H9 (cell line): ENCODE results near the gene RASA3. TPM values are rescaled to one million over a fixed set of nuclear protein-coding genes. Genes with fewer than 3 reads are reported as not detected.

Experiments used
- DNase-seq: peaks from one replicate; pipeline ENCODE4 v3.0.0-alpha.2; 2017
- H2AFZ ChIP-seq: one replicate; pipeline ENCODE4 v1.6.1; 2013; ENCODE audit warnings: mild to moderate bottlenecking, low read length, control low read depth, moderate library complexity
- H2AK5ac ChIP-seq: 2 replicates; pipeline ENCODE4 v1.6.1; 2013; ENCODE audit warnings: low read length, control low read depth, mixed read lengths; ENCODE audit not compliant: insufficient read length
- H2BK120ac ChIP-seq: one replicate; pipeline ENCODE4 v1.6.1; 2013; ENCODE audit warnings: low read depth, mild to moderate bottlenecking, low read length, control low read depth, inconsistent platforms; ENCODE audit not compliant: poor library complexity, severe bottlenecking
- H2BK12ac ChIP-seq: 2 replicates; pipeline ENCODE4 v1.6.1; 2013; ENCODE audit warnings: low read length, control low read depth, mixed read lengths, low read depth; ENCODE audit not compliant: insufficient read length
- H2BK15ac ChIP-seq: 2 replicates; pipeline ENCODE4 v1.6.1; 2013; ENCODE audit warnings: low read depth, low read length, control low read depth
- H2BK20ac ChIP-seq: one replicate; pipeline ENCODE4 v1.6.1; 2013; ENCODE audit warnings: low read depth, mild to moderate bottlenecking, low read length, control low read depth, inconsistent platforms; ENCODE audit not compliant: poor library complexity, severe bottlenecking
- H2BK5ac ChIP-seq: 2 replicates; pipeline ENCODE4 v1.6.1; 2013; ENCODE audit warnings: low read length, control low read depth, mixed read lengths; ENCODE audit not compliant: insufficient read length
- H3K14ac ChIP-seq: 2 replicates; pipeline ENCODE4 v1.6.1; 2013; ENCODE audit warnings: low read length, control low read depth; ENCODE audit not compliant: insufficient read depth
- H3K18ac ChIP-seq: 2 replicates; pipeline ENCODE4 v1.6.1; 2013; ENCODE audit warnings: low read depth, mild to moderate bottlenecking, mixed read lengths, low read length, control low read depth; ENCODE audit not compliant: insufficient read length
- H3K23ac ChIP-seq: 2 replicates; pipeline ENCODE4 v1.6.1; 2013; ENCODE audit warnings: low read length, control low read depth, mixed read lengths, low read depth; ENCODE audit not compliant: insufficient read length
- H3K23me2 ChIP-seq: 2 replicates; pipeline ENCODE4 v1.6.1; 2013; ENCODE audit warnings: low read depth, mild to moderate bottlenecking, mixed read lengths, low read length, control low read depth; ENCODE audit not compliant: insufficient read length, poor library complexity, severe bottlenecking
- H3K27ac ChIP-seq: 2 replicates; pipeline ENCODE4 v1.5.1; 2013; ENCODE audit warnings: low read length, control low read depth, mixed read lengths, low read depth; ENCODE audit not compliant: insufficient read length
- H3K27me3 ChIP-seq: 2 replicates; pipeline ENCODE4 v1.6.1; 2013; ENCODE audit warnings: low read length, control low read depth, inconsistent platforms; ENCODE audit not compliant: insufficient read depth
- H3K4ac ChIP-seq: 2 replicates; pipeline ENCODE4 v1.6.1; 2013; ENCODE audit warnings: low read depth, mild to moderate bottlenecking, control low read depth, inconsistent platforms, low read length, moderate library complexity
- H3K4me1 ChIP-seq: 2 replicates; pipeline ENCODE4 v1.6.1; 2013; ENCODE audit warnings: low read length, control low read depth, inconsistent platforms; ENCODE audit not compliant: insufficient read depth
- H3K4me2 ChIP-seq: 2 replicates; pipeline ENCODE4 v1.6.1; 2013; ENCODE audit warnings: low read length, control low read depth, mixed read lengths; ENCODE audit not compliant: insufficient read length, insufficient read depth
- H3K56ac ChIP-seq: 2 replicates; pipeline ENCODE4 v1.6.1; 2013; ENCODE audit warnings: low read depth, mild to moderate bottlenecking, mixed read lengths, low read length, control low read depth; ENCODE audit not compliant: insufficient read length
- H3K79me1 ChIP-seq: 2 replicates; pipeline ENCODE4 v1.6.1; 2013; ENCODE audit warnings: low read depth, mild to moderate bottlenecking, moderate library complexity, low read length, control low read depth, inconsistent platforms; ENCODE audit not compliant: insufficient read depth, poor library complexity, severe bottlenecking
- H3K79me2 ChIP-seq: 2 replicates; pipeline ENCODE4 v1.6.1; 2013; ENCODE audit warnings: low read length, control low read depth, inconsistent platforms; ENCODE audit not compliant: insufficient read depth
- H3K9ac ChIP-seq: 2 replicates; pipeline ENCODE4 v1.6.1; 2013; ENCODE audit warnings: low read length, control low read depth, mixed read lengths; ENCODE audit not compliant: insufficient read length; ENCODE audit errors: extremely low read depth
- H3K9me3 ChIP-seq: one replicate; pipeline ENCODE4 v1.6.1; 2013; ENCODE audit warnings: low read depth, low read length, inconsistent platforms; ENCODE audit not compliant: control insufficient read depth
- H3T11ph ChIP-seq: one replicate; pipeline ENCODE4 v1.6.1; 2013; ENCODE audit warnings: mild to moderate bottlenecking, low read length, control low read depth, inconsistent platforms
- H4K20me1 ChIP-seq: one replicate; pipeline ENCODE4 v1.6.1; 2013; ENCODE audit not compliant: control insufficient read depth, insufficient read length, insufficient read depth
- H4K5ac ChIP-seq: 2 replicates; pipeline ENCODE4 v1.6.1; 2013; ENCODE audit warnings: low read depth, mild to moderate bottlenecking, mixed read lengths, low read length, control low read depth; ENCODE audit not compliant: insufficient read length
- H4K8ac ChIP-seq: replicated peaks from 2 replicates; pipeline ENCODE4 v1.6.1; 2013; ENCODE audit warnings: low read length, control low read depth, mixed read lengths, low read depth; ENCODE audit not compliant: insufficient read length
- H4K91ac ChIP-seq: 2 replicates; pipeline ENCODE4 v1.6.1; 2013; ENCODE audit warnings: low read depth, mild to moderate bottlenecking, moderate library complexity, mixed read lengths, low read length, control low read depth; ENCODE audit not compliant: insufficient read length
- H3K27ac Mint-ChIP-seq, 3 experiments: 2 replicates in 2 of 3; 3 replicates in 1 of 3; pipeline ENCODE4 v1.8.0; 2020 to 2021; ENCODE audit warnings: mixed read lengths in 3 of 3, mild to moderate bottlenecking in 1 of 3, moderate library complexity in 1 of 3
- H3K27me3 Mint-ChIP-seq: 2 replicates; pipeline ENCODE4 v1.8.0; 2021; ENCODE audit warnings: low read depth, mild to moderate bottlenecking, moderate library complexity, mixed read lengths
- H3K36me3 Mint-ChIP-seq, 3 experiments: 2 replicates in 2 of 3; 3 replicates in 1 of 3; pipeline ENCODE4 v1.8.0; 2020 to 2021; ENCODE audit warnings: low read depth in 3 of 3, mixed read lengths in 3 of 3; ENCODE audit not compliant: insufficient read depth in 1 of 3
- H3K4me1 Mint-ChIP-seq, 2 experiments: 2 replicates each; pipeline ENCODE4 v1.8.0; 2020; ENCODE audit warnings: mixed read lengths in 2 of 2
- H3K4me3 Mint-ChIP-seq, 2 experiments: 2 replicates in 1 of 2; 3 replicates in 1 of 2; pipeline ENCODE4 v1.8.0; 2020 to 2021; ENCODE audit warnings: mild to moderate bottlenecking in 2 of 2, mixed read lengths in 2 of 2, moderate library complexity in 1 of 2
- H3K9me3 Mint-ChIP-seq, 2 experiments: 2 replicates in 1 of 2; 3 replicates in 1 of 2; pipeline ENCODE4 v1.8.0; 2020; ENCODE audit warnings: mild to moderate bottlenecking in 2 of 2, mixed read lengths in 2 of 2, moderate library complexity in 1 of 2
- CTCF ChIP-seq: fragments of 200-600 bp; sonication (generic); conservative IDR thresholded peaks from 3 replicates; pipeline ENCODE4 v1.8.0; 2021; ENCODE audit warnings: antibody characterized with exemption, mild to moderate bottlenecking
- WGBS: extraction: QIAGEN DNeasy Blood & Tissue Kit; methylation state at CpG from one replicate; pipeline ENCODE4 v1.1.7; 2013; ENCODE audit warnings: missing lambda C conversion rate, low lambda C conversion rate, mixed read lengths; ENCODE audit not compliant: insufficient read length; ENCODE audit errors: extremely low coverage; 5-methylcytosine and 5-hydroxymethylcytosine counted together
- total RNA-seq: library from RNA; stranded (reverse); gene quantifications from 2 replicates; pipeline ENCODE4 v1.2.1, GENCODE V29; 2021

Gene RASA3
- total RNA-seq, 1 experiment from 2014 or later = 12.3 TPM

- Histone ChIP-seq H3K4me2 (no peak overlapping the region), H3K27me3 (no peaks in the 10 kb centered on the region), H2BK5ac (no peak overlapping the region), H3K79me1 (no peaks in the 10 kb centered on the region), H3K18ac (no peak overlapping the region), H3K4me1 (no peaks in the 10 kb centered on the region; the same call in 1 of the 2 replicates), H3K23ac (no peak overlapping the region), H3T11ph (no peak overlapping the region), H3K9ac (no peak overlapping the region), H2BK12ac (no peak overlapping the region), H3K79me2 (no peaks in the 10 kb centered on the region), H3K14ac (no peak overlapping the region), H2BK15ac (no peak overlapping the region), H4K8ac (no peak overlapping the region), H2AFZ (no peak overlapping the region), H3K4ac (no peak overlapping the region), H2AK5ac (no peak overlapping the region), H4K5ac (no peak overlapping the region), H3K27ac (no peak overlapping the region), H4K91ac (no peak overlapping the region), H4K20me1 (no peaks in the 10 kb centered on the region), H2BK120ac (no peak overlapping the region), H3K23me2 (no peaks in the 10 kb centered on the region), H2BK20ac (no peak overlapping the region), H3K9me3 (no peaks in the 10 kb centered on the region), H3K56ac (no peak overlapping the region)
- no peaks in the 10 kb centered on the region for H3K9me3 Mint-ChIP-seq
- H3K27me3 Mint-ChIP-seq = no peaks in the 10 kb centered on the region
- peak overlapping the region in 1 of 3 experiments; percentile 79; a peak in 2 of 7 replicates for H3K27ac Mint-ChIP-seq
- no CpG with 5 or more reads among the region's 25 CpGs for WGBS
- peaks cover 3 to 25% of the 10 kb centered on the region in 2 experiments; a peak in 3 of 4 replicates for H3K4me1 Mint-ChIP-seq
- no peak overlapping the region for H3K4me3 Mint-ChIP-seq
- TF ChIP-seq CTCF = no peak
- H3K36me3 Mint-ChIP-seq = peaks cover 2 to 10% (median 2%) of the 10 kb centered on the region in 3 experiments; a peak in 5 of 7 replicates
- DNase-seq = no peak
Measured at GRCh38 chr13:114025714-114026431, 106.5 kb downstream of the RASA3 start.
